ENCODE data around the gene ANXA2R. TPM values are rescaled to one million over a fixed set of nuclear protein-coding genes. Genes with fewer than 3 reads are reported as not detected.

Gene ANXA2R
- total and polyA plus RNA-seq, 4 donors: 0.49 to 2.0 (median 0.71) TPM

DNA sequence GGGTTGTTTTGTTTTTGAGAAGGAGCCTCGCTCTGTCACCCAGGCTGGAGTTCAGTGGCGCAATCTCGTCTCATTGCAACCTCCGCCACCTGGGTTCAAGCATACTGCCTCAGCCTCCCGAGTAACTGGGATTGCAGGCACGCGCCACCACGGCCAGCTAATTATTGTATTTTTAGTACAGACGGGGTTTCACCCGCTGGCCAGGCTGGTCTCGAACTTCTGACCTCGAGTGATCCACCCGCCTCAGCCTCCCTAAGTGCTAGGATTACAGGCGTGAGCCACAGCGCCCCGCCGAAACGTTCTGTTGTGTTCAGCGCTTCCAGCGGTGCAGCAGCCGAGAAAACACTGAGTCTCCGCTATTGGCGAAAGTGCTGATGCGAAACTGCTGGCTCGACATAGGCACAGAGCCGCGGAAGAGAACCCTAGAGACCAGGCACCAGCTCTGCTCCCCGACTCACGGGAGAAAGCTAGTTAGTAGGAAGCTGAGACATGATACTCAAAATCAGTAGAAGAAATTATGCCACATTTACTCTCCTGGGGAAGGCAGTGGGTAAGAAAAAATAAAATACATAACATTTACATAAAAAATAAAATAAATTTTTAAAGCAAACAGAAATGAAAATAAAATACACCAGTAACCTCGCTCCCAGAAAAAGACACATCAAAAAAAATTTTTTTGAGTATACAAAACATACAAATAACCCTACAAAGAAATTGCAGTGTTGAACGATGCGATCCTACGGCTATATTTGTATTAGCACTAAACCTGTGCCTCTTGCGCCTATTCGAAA, 31.6 kb downstream of the ANXA2R start:
- Histone ChIP-seq H3K27ac (ENCODE audit: low read depth in 1 of 2, low read length in 2 of 2) (peak overlapping the region; percentile 81 to 89), H3K9me3 (ENCODE audit: control insufficient read depth in 4 of 4, low read length in 3 of 4) (peaks cover 0 to 3% (median 1%) of the 10 kb centered on the region in 4 donors), H3K4me3 (ENCODE audit: low read depth in 1 of 3, low read length in 3 of 3) (peak overlapping the region in 2 of 3 donors; percentile 28 to 54), H3K9ac (ENCODE audit: low read depth in 1 of 2, low read length in 2 of 2) (peak overlapping the region; percentile 1 to 84), H3K4me1 (ENCODE audit: control insufficient read depth in 4 of 4, insufficient read depth in 4 of 4, low read length in 3 of 4) (no peaks in the 10 kb centered on the region), H3K27me3 (ENCODE audit: control insufficient read depth in 4 of 4, insufficient read depth in 4 of 4, low read length in 3 of 4) (peaks cover 0 to 16% (median 6%) of the 10 kb centered on the region in 4 donors), H3K36me3 (ENCODE audit: control insufficient read depth in 4 of 4, insufficient read depth in 3 of 4, low read depth in 1 of 4, low read length in 3 of 4) (no peaks in the 10 kb centered on the region)
- DNase-seq (ENCODE audit: low spot score): peak; percentile 90
- peak in 1 of 2 donors; percentile 4 for TF ChIP-seq RAD21 (IDR thresholded peaks at IDR 0.05)
- TF ChIP-seq NR2F2 (IDR thresholded peaks at IDR 0.05): no peak
- no peak for TF ChIP-seq SP1 (IDR thresholded peaks at IDR 0.05)
- TF ChIP-seq, protein P1, sequence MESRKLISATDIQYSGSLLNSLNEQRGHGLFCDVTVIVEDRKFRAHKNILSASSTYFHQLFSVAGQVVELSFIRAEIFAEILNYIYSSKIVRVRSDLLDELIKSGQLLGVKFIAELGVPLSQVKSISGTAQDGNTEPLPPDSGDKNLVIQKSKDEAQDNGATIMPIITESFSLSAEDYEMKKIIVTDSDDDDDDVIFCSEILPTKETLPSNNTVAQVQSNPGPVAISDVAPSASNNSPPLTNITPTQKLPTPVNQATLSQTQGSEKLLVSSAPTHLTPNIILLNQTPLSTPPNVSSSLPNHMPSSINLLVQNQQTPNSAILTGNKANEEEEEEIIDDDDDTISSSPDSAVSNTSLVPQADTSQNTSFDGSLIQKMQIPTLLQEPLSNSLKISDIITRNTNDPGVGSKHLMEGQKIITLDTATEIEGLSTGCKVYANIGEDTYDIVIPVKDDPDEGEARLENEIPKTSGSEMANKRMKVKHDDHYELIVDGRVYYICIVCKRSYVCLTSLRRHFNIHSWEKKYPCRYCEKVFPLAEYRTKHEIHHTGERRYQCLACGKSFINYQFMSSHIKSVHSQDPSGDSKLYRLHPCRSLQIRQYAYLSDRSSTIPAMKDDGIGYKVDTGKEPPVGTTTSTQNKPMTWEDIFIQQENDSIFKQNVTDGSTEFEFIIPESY (IDR thresholded peaks at IDR 0.05): no peak
- no peak for TF ChIP-seq FOXA1 (IDR thresholded peaks at IDR 0.05)
- TF ChIP-seq, protein P2, sequence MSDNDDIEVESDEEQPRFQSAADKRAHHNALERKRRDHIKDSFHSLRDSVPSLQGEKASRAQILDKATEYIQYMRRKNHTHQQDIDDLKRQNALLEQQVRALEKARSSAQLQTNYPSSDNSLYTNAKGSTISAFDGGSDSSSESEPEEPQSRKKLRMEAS (IDR thresholded peaks at IDR 0.05): peak; percentile 19
- TF ChIP-seq JUND (IDR thresholded peaks at IDR 0.05): no peak
- WGBS: 12% methylated on average over 35 of the region's 35 CpGs

DNA sequence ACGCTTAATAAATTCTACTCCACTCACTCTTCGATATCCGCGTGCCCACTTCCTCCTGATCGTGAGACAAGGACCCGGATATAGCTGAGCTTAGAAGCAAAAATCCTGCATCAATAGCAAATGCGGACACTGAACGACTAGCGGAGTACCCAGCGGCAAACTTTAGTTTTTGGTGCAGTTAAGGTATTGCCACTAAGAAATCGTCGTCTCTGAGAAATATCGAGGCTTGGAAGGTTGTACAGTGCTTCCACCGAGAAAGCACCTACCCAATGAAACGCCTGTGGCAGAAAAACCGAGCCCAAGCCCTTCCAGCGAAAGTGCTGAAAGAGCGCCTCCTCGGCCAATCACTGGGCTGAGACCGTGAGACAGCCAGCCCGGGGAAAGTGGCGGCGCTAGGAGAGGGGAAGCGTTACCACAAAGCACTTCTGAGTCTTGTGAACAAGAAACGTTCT, 32.2 kb downstream of the ANXA2R start:
- Histone ChIP-seq H3K9me3 (ENCODE audit: control insufficient read depth in 4 of 4, low read length in 3 of 4) (peaks cover 0 to 3% (median 1%) of the 10 kb centered on the region in 4 donors), H3K4me1 (ENCODE audit: control insufficient read depth in 4 of 4, insufficient read depth in 4 of 4, low read length in 3 of 4) (no peaks in the 10 kb centered on the region), H3K4me3 (ENCODE audit: low read depth in 1 of 3, low read length in 3 of 3) (peak overlapping the region; percentile 5 to 54 (median 7)), H3K27me3 (ENCODE audit: control insufficient read depth in 4 of 4, insufficient read depth in 4 of 4, low read length in 3 of 4) (peaks cover 0 to 16% (median 6%) of the 10 kb centered on the region in 4 donors), H3K9ac (ENCODE audit: low read depth in 1 of 2, low read length in 2 of 2) (peak overlapping the region in 1 of 2 donors; percentile 84), H3K27ac (ENCODE audit: low read depth in 1 of 2, low read length in 2 of 2) (peak overlapping the region; percentile 81 to 89), H3K36me3 (ENCODE audit: control insufficient read depth in 4 of 4, insufficient read depth in 3 of 4, low read depth in 1 of 4, low read length in 3 of 4) (no peaks in the 10 kb centered on the region)
- TF ChIP-seq HNF4A (conservative IDR thresholded peaks at IDR 0.05): no peak
- TF ChIP-seq, protein P3, sequence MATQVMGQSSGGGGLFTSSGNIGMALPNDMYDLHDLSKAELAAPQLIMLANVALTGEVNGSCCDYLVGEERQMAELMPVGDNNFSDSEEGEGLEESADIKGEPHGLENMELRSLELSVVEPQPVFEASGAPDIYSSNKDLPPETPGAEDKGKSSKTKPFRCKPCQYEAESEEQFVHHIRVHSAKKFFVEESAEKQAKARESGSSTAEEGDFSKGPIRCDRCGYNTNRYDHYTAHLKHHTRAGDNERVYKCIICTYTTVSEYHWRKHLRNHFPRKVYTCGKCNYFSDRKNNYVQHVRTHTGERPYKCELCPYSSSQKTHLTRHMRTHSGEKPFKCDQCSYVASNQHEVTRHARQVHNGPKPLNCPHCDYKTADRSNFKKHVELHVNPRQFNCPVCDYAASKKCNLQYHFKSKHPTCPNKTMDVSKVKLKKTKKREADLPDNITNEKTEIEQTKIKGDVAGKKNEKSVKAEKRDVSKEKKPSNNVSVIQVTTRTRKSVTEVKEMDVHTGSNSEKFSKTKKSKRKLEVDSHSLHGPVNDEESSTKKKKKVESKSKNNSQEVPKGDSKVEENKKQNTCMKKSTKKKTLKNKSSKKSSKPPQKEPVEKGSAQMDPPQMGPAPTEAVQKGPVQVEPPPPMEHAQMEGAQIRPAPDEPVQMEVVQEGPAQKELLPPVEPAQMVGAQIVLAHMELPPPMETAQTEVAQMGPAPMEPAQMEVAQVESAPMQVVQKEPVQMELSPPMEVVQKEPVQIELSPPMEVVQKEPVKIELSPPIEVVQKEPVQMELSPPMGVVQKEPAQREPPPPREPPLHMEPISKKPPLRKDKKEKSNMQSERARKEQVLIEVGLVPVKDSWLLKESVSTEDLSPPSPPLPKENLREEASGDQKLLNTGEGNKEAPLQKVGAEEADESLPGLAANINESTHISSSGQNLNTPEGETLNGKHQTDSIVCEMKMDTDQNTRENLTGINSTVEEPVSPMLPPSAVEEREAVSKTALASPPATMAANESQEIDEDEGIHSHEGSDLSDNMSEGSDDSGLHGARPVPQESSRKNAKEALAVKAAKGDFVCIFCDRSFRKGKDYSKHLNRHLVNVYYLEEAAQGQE (IDR thresholded peaks at IDR 0.05): peak; percentile 17
- WGBS: 5% methylated on average over 25 of the region's 25 CpGs
- peak; percentile 75 for DNase-seq (ENCODE audit: low spot score)

All from liver (tissue), 9 donors.